Effector memory CD8-positive, alpha-beta T cell (primary cell): ENCODE data around the gene NPTN.

Experiments
- ATAC-seq: fragments of 150-1000 bp; cut with Tn5 transposase; replicated peaks from 2 replicates; pipeline ENCODE4 v1.10.0; 2021; ENCODE audit warnings: mild to moderate bottlenecking, moderate library complexity
- DNase-seq, 3 experiments: peaks; one replicate each; pipeline ENCODE4 v3.0.0; 2021
- H3K27ac Mint-ChIP-seq, 2 donors: one replicate each; pipeline ENCODE4 v1.8.0; 2022; ENCODE audit warnings: mild to moderate bottlenecking in 2 of 2, mixed read lengths in 2 of 2, moderate library complexity in 2 of 2
- H3K27me3 Mint-ChIP-seq, 2 donors: one replicate each; pipeline ENCODE4 v1.8.0; 2022; ENCODE audit warnings: mixed read lengths in 2 of 2
- H3K36me3 Mint-ChIP-seq: one replicate; pipeline ENCODE4 v1.8.0; 2022; ENCODE audit warnings: mild to moderate bottlenecking, moderate library complexity, mixed read lengths; ENCODE audit not compliant: insufficient read depth
- H3K4me1 Mint-ChIP-seq, 2 donors: one replicate each; pipeline ENCODE4 v1.8.0; 2022; ENCODE audit warnings: low read depth in 2 of 2, mixed read lengths in 2 of 2
- H3K4me3 Mint-ChIP-seq, 2 donors: one replicate each; pipeline ENCODE4 v1.8.0; 2022; ENCODE audit warnings: mild to moderate bottlenecking in 2 of 2, mixed read lengths in 2 of 2, moderate library complexity in 2 of 2
- H3K9me3 Mint-ChIP-seq, 2 donors: one replicate each; pipeline ENCODE4 v1.8.0; 2022; ENCODE audit warnings: mixed read lengths in 2 of 2

NPTN gene

GRCh38 chr15:73604477-73604876, 28.7 kb downstream of the NPTN start:
- no peaks in the 10 kb centered on the region for H3K27me3 Mint-ChIP-seq
- H3K9me3 Mint-ChIP-seq = no peaks in the 10 kb centered on the region
- ATAC-seq = no peak
- H3K4me1 Mint-ChIP-seq = peaks cover 35 to 47% of the 10 kb centered on the region in 2 donors
- no peak for DNase-seq
- no peak overlapping the region for H3K4me3 Mint-ChIP-seq
- no peak overlapping the region for H3K27ac Mint-ChIP-seq
- peaks cover 2% of the 10 kb centered on the region for H3K36me3 Mint-ChIP-seq

GRCh38 chr15:73602992-73603391, 30.2 kb downstream of the NPTN start:
- ATAC-seq = no peak
- peak overlapping the region in 1 of 2 donors; percentile 53 for H3K27ac Mint-ChIP-seq
- peaks cover 2% of the 10 kb centered on the region for H3K36me3 Mint-ChIP-seq
- no peak for DNase-seq
- peaks cover 35 to 49% of the 10 kb centered on the region in 2 donors for H3K4me1 Mint-ChIP-seq
- no peak overlapping the region for H3K4me3 Mint-ChIP-seq
- no peaks in the 10 kb centered on the region for H3K27me3 Mint-ChIP-seq
- no peaks in the 10 kb centered on the region for H3K9me3 Mint-ChIP-seq

GRCh38 chr15:73602446-73602843, 30.7 kb downstream of the NPTN start:
- Mint-ChIP-seq H3K27me3 (no peaks in the 10 kb centered on the region), H3K4me3 (no peak overlapping the region), H3K9me3 (no peaks in the 10 kb centered on the region), H3K27ac (no peak overlapping the region), H3K4me1 (peaks cover 33 to 49% of the 10 kb centered on the region in 2 donors), H3K36me3 (peaks cover 2% of the 10 kb centered on the region)
- ATAC-seq = peak; percentile 31
- no peak for DNase-seq

- Mint-ChIP-seq H3K36me3 (peaks cover 2% of the 10 kb centered on the region), H3K9me3 (no peaks in the 10 kb centered on the region), H3K27me3 (no peaks in the 10 kb centered on the region), H3K4me1 (peaks cover 30 to 48% of the 10 kb centered on the region in 2 donors), H3K27ac (no peak overlapping the region), H3K4me3 (no peak overlapping the region)
- DNase-seq = no peak
- no peak for ATAC-seq
Observed at GRCh38 chr15:73601451-73602445, 31.4 kb downstream of the NPTN start.

GRCh38 chr15:73600413-73601335, 32.5 kb downstream of the NPTN start:
- ATAC-seq (no peak), DNase-seq (no peak)
- Mint-ChIP-seq H3K4me1 (peaks cover 37 to 50% of the 10 kb centered on the region in 2 donors), H3K36me3 (peaks cover 2% of the 10 kb centered on the region), H3K4me3 (no peak overlapping the region), H3K9me3 (no peaks in the 10 kb centered on the region), H3K27ac (no peak overlapping the region), H3K27me3 (no peaks in the 10 kb centered on the region)

GRCh38 chr15:73599934-73600333, 33.3 kb downstream of the NPTN start:
- Mint-ChIP-seq H3K4me1 (peaks cover 32 to 50% of the 10 kb centered on the region in 2 donors), H3K36me3 (peaks cover 2% of the 10 kb centered on the region), H3K9me3 (no peaks in the 10 kb centered on the region), H3K27me3 (no peaks in the 10 kb centered on the region), H3K4me3 (no peak overlapping the region), H3K27ac (no peak overlapping the region)
- DNase-seq (no peak), ATAC-seq (no peak)

GRCh38 chr15:73598530-73599160, 34.5 kb downstream of the NPTN start:
- H3K4me1 Mint-ChIP-seq = peaks cover 31 to 47% of the 10 kb centered on the region in 2 donors
- no peak overlapping the region for H3K4me3 Mint-ChIP-seq
- no peak overlapping the region for H3K27ac Mint-ChIP-seq

GRCh38 chr15:73597036-73597638, 36.1 kb downstream of the NPTN start:
- Mint-ChIP-seq H3K27me3 (no peaks in the 10 kb centered on the region), H3K4me1 (peaks cover 26 to 49% of the 10 kb centered on the region in 2 donors), H3K9me3 (no peaks in the 10 kb centered on the region), H3K36me3 (peaks cover 3% of the 10 kb centered on the region), H3K27ac (no peak overlapping the region), H3K4me3 (no peak overlapping the region)
- DNase-seq (no peak), ATAC-seq (no peak)

More at GRCh38 chr15:73598530-73599160, 34.5 kb downstream of the NPTN start:
- no peak for ATAC-seq
- no peaks in the 10 kb centered on the region for H3K27me3 Mint-ChIP-seq
- no peak for DNase-seq
- no peaks in the 10 kb centered on the region for H3K9me3 Mint-ChIP-seq
- H3K36me3 Mint-ChIP-seq = peaks cover 2% of the 10 kb centered on the region

GRCh38 chr15:73596174-73596573, 37.0 kb downstream of the NPTN start:
- H3K27ac Mint-ChIP-seq = peak overlapping the region in 1 of 2 donors; percentile 23
- H3K9me3 Mint-ChIP-seq = no peaks in the 10 kb centered on the region
- H3K4me3 Mint-ChIP-seq = no peak overlapping the region

GRCh38 chr15:73594109-73594508, 39.1 kb downstream of the NPTN start:
- H3K27ac Mint-ChIP-seq = peak overlapping the region in 1 of 2 donors; percentile 19
- no peak overlapping the region for H3K4me3 Mint-ChIP-seq
- H3K4me1 Mint-ChIP-seq = peaks cover 29 to 45% of the 10 kb centered on the region in 2 donors
- H3K36me3 Mint-ChIP-seq = peaks cover 23% of the 10 kb centered on the region
- DNase-seq = no peak
- no peak for ATAC-seq
- H3K9me3 Mint-ChIP-seq = no peaks in the 10 kb centered on the region
- H3K27me3 Mint-ChIP-seq = no peaks in the 10 kb centered on the region

More at GRCh38 chr15:73596174-73596573, 37.0 kb downstream of the NPTN start:
- DNase-seq = no peak
- no peaks in the 10 kb centered on the region for H3K27me3 Mint-ChIP-seq
- ATAC-seq = no peak
- H3K4me1 Mint-ChIP-seq = peaks cover 31 to 52% of the 10 kb centered on the region in 2 donors
- peaks cover 8% of the 10 kb centered on the region for H3K36me3 Mint-ChIP-seq

GRCh38 chr15:73593304-73594074, 39.7 kb downstream of the NPTN start:
- Mint-ChIP-seq H3K4me3 (no peak overlapping the region), H3K9me3 (no peaks in the 10 kb centered on the region)

GRCh38 chr15:73590263-73590662, 42.9 kb downstream of the NPTN start:
- peaks cover 11 to 14% of the 10 kb centered on the region in 2 donors for H3K4me1 Mint-ChIP-seq
- ATAC-seq = no peak
- no peak overlapping the region for H3K4me3 Mint-ChIP-seq
- H3K27me3 Mint-ChIP-seq = no peaks in the 10 kb centered on the region
- H3K36me3 Mint-ChIP-seq = peaks cover 36% of the 10 kb centered on the region
- DNase-seq = no peak
- H3K27ac Mint-ChIP-seq = no peak overlapping the region
- H3K9me3 Mint-ChIP-seq = no peaks in the 10 kb centered on the region

More at GRCh38 chr15:73593304-73594074, 39.7 kb downstream of the NPTN start:
- Mint-ChIP-seq H3K36me3 (peaks cover 27% of the 10 kb centered on the region), H3K27me3 (no peaks in the 10 kb centered on the region), H3K27ac (peak overlapping the region in 1 of 2 donors; percentile 19), H3K4me1 (peaks cover 27 to 42% of the 10 kb centered on the region in 2 donors)
- DNase-seq (no peak), ATAC-seq (no peak)
